Neutrophil (primary cell): ENCODE data around the gene PMPCA.

ENCODE experiments used
- H3K27ac ChIP-seq: fragments of 200-600 bp; sonication (generic); 2 replicates; pipeline ENCODE4 v1.5.1; 2016; ENCODE audit warnings: mild to moderate bottlenecking, moderate library complexity
- H3K27me3 ChIP-seq: fragments of 200-600 bp; sonication (generic); 2 replicates; pipeline ENCODE4 v1.6.0; 2016; ENCODE audit warnings: mild to moderate bottlenecking
- H3K36me3 ChIP-seq: fragments of 200-600 bp; sonication (generic); 2 replicates; pipeline ENCODE4 v1.5.1; 2017
- H3K4me1 ChIP-seq, 2 experiments: fragments of 200-600 bp in 1 of 2; sonication (generic) in 1 of 2; 1 replicate in 1 of 2; 2 replicates in 1 of 2; pipeline versions ENCODE4 v1.5.1 to v1.6.1; 2013 to 2016; ENCODE audit warnings: low read depth in 1 of 2, low read length in 1 of 2, mild to moderate bottlenecking in 1 of 2, moderate library complexity in 1 of 2; ENCODE audit not compliant: control insufficient read depth in 1 of 2, insufficient read depth in 1 of 2
- H3K4me3 ChIP-seq, 2 experiments: fragments of 200-600 bp in 1 of 2; sonication (generic) in 1 of 2; 1 replicate in 1 of 2; 2 replicates in 1 of 2; pipeline ENCODE4 v1.5.1; 2013 to 2016; ENCODE audit warnings: low read depth in 1 of 2, low read length in 1 of 2, mild to moderate bottlenecking in 1 of 2, moderate library complexity in 1 of 2
- H3K9me3 ChIP-seq: fragments of 200-600 bp; sonication (generic); 2 replicates; pipeline ENCODE4 v1.5.1; 2016
- CTCF ChIP-seq: fragments of 200-600 bp; sonication (generic); IDR thresholded peaks from 2 replicates; pipeline ENCODE4 v1.5.1; 2016; ENCODE audit warnings: antibody characterized with exemption

PMPCA gene

GRCh38 chr9:136377341-136378169 lies 32.9 kb upstream of the PMPCA start:
- TF ChIP-seq CTCF: no peak
- peaks cover 50% of the 10 kb centered on the region for H3K36me3 ChIP-seq
- no peak overlapping the region for H3K27ac ChIP-seq
- no peaks in the 10 kb centered on the region for H3K9me3 ChIP-seq
- H3K4me1 ChIP-seq: peaks cover 22 to 27% of the 10 kb centered on the region in 2 experiments
- H3K27me3 ChIP-seq: no peaks in the 10 kb centered on the region
- H3K4me3 ChIP-seq: no peak overlapping the region

GRCh38 chr9:136378170-136379002 lies 32.1 kb upstream of the PMPCA start:
- H3K27me3 ChIP-seq: no peaks in the 10 kb centered on the region
- H3K9me3 ChIP-seq: no peaks in the 10 kb centered on the region
- no peak for TF ChIP-seq CTCF
- H3K4me1 ChIP-seq: peaks cover 14 to 19% of the 10 kb centered on the region in 2 experiments
- no peak overlapping the region for H3K4me3 ChIP-seq
- peaks cover 58% of the 10 kb centered on the region for H3K36me3 ChIP-seq
- H3K27ac ChIP-seq: no peak overlapping the region

GRCh38 chr9:136379003-136379287 lies 31.5 kb upstream of the PMPCA start:
- Histone ChIP-seq H3K36me3 (peaks cover 63% of the 10 kb centered on the region), H3K4me1 (peaks cover 8 to 13% of the 10 kb centered on the region in 2 experiments), H3K27me3 (no peaks in the 10 kb centered on the region), H3K9me3 (no peaks in the 10 kb centered on the region), H3K4me3 (no peak overlapping the region), H3K27ac (no peak overlapping the region)
- no peak for TF ChIP-seq CTCF

- no peak for TF ChIP-seq CTCF
- no peak overlapping the region for H3K27ac ChIP-seq
- H3K4me3 ChIP-seq: no peak overlapping the region
- no peaks in the 10 kb centered on the region for H3K27me3 ChIP-seq
- H3K9me3 ChIP-seq: no peaks in the 10 kb centered on the region
- peaks cover 8 to 12% of the 10 kb centered on the region in 2 experiments for H3K4me1 ChIP-seq
- peaks cover 68% of the 10 kb centered on the region for H3K36me3 ChIP-seq
Observed at GRCh38 chr9:136379401-136379800, 31.1 kb upstream of the PMPCA start.

- Histone ChIP-seq H3K9me3 (no peaks in the 10 kb centered on the region), H3K27ac (no peak overlapping the region), H3K36me3 (peaks cover 68% of the 10 kb centered on the region), H3K27me3 (no peaks in the 10 kb centered on the region), H3K4me1 (peaks cover 8 to 12% of the 10 kb centered on the region in 2 experiments), H3K4me3 (no peak overlapping the region)
- no peak for TF ChIP-seq CTCF
Observed at GRCh38 chr9:136379891-136380290, 30.6 kb upstream of the PMPCA start.
